Esophagus mucosa (tissue), 1 donor: ENCODE measurements around the gene GNLY. TPM values are rescaled to one million over a fixed set of nuclear protein-coding genes. Genes with fewer than 3 reads are reported as not detected.
"Not testable (repeated sequence)": the region's sequence is repeated elsewhere in the genome, so short reads cannot be mapped to it uniquely, and the experiment has no call there.

ENCODE experiments used
- ATAC-seq: fragments of 200-7000 bp; cut with Tn5 transposase; one replicate; pipeline ENCODE4 v1.9.1; 2020
- total RNA-seq: library from RNA; stranded (reverse); gene quantifications from one replicate; pipeline ENCODE4 v1.2.4, GENCODE V29; 2023
- donor health status: DM: yes; HTN: yes; CAD: no.

The GNLY gene
- total RNA-seq, 1 donor from 2014 or later = 0.44 TPM

- ATAC-seq = no peak
Observed at GRCh38 chr2:85665264-85665937, 28.8 kb upstream of the GNLY start.

DNA sequence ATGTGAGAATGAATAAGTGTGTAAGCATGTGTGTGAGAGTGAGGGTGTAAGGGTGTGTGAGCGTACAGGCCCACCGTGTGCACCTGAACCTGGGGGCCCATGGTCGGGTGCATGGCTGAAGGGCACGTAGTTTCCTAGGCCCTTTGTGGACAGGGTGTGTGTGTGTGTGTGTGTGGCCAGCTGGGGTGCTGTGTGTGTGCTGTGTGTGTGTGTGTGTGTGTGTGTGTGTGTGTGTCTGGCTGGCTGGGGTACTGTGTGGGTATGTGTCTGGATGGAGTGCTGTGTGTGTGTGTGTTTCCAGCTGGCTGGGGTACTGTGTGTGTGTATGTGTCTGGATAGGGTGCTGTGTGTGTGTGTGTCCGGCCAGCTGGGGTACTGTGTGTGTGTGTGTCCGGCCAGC lies 28.1 kb upstream of the GNLY start:
- no peak for ATAC-seq

DNA sequence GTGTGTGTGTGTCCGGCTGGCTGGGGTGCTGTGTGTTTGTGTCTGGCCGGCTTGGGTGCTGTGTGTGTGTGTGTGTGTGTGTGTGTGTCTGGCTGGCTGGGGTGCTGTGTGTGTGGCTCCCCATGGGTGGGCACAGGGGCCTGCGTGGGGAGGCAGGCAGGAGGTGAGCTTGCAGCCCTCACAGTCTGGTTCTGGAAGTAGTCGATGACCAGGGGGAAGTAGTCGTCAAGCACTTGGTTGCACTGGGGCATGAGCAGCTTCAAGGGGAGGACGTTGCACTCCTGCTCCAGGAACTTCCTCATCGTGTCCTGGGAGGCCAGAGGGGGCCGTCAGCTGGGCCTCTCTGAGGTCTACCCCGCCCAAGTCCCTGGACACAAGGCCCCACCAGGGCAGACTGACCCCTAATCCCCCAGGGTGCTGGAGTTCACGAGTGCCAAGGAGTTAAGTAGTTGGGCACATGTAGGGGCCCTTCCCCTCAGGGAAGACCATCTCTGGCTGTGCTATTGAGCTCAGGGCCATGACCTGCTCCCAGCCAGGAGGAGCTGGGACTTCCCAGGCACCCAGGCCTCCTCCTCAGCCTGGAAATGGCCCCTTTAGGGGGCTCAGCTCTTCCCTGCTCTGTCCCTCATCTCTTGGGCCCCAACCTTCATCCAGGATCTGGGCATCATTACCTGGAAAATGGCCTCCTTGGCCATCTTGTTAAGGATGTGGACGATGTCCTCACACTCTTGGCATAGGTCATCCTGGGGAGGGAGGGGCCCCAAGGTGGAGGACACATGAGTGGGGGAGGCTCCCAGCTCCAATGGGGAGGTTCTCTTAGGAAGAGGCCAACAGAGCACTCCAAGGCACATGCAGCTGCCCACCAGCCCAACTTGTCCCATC lies 27.5 kb upstream of the GNLY start:
- no peak for ATAC-seq

- no peak for ATAC-seq
Observed at GRCh38 chr2:85667561-85668008, 26.6 kb upstream of the GNLY start.

GRCh38 chr2:85668009-85668856 lies 25.9 kb upstream of the GNLY start, which contains the start of gene SFTPB:
Gene SFTPB (minus strand): TSS chr2:85668199. CDS start chr2:85668183, 16 bp downstream.
- ATAC-seq = no peak

DNA sequence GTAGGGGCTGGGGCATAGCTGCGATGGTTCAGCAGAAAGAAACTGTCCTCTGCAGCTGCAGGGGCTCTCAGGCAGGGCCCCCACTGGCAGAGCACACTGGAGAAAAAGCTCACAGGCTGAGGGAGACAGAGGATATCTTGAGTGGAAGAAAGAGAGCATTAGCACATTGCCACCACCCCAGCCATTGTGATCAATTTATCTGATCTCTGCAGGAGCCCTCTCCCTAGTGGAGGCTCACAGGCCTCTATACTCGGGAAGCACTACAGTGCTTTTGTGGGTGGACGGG lies 25.4 kb upstream of the GNLY start:
- ATAC-seq = no peak

DNA sequence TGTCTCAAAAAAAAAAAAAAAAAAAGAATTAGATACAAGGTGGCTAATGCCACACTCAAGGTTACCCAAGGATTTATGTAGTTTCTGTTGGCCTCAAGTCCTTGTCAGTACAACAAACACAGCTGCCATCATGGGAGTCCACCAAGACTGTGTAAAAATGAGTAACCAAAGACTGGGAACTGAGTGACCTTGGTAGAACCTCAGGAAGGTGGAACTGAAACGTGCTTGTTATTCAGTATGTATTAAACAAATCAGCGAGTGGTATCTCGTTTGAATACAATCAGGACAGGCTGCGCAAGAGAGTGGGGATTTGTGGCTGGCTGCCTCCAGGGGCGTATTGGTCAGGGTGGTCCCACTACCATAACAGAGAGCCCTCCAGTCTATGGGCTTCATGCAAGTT lies 24.6 kb upstream of the GNLY start:
- no peak for ATAC-seq

- ATAC-seq = not testable (repeated sequence)
Observed at GRCh38 chr2:85670416-85670815, 23.7 kb upstream of the GNLY start.

- no peak for ATAC-seq
Observed at GRCh38 chr2:85672456-85672855, 21.7 kb upstream of the GNLY start.

DNA sequence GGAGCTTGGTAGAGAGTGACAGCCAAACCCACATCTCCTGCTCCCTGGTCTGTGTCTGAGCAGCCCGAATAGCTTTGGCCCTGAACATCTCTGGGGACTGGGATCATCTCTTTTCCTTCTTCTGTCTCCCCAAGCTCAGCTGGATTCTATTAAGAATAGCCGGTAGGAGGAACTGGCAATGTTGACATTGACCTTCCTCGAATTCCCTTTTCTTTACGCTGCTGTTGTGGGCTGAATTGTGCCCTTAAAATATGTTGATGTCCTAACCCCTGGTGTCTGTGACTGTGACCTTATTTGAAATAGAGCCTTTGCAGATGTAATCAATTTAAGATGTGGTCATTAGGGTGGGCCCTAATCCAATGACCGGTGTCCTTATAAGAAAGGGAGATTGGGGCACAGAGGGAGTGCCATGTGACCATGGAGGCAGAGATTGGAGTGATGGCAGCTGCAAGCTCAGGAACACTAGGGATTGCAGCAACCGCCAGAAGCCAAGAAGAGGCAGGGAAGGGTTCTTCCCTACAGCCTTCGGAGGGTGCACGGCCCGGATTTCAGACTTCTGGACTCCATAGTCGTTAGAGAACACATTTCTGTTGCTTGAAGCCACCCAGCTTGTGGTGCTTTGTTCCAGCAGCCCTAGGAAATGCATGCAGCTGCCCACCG lies 20.3 kb upstream of the GNLY start:
- no peak for ATAC-seq

GRCh38 chr2:85674417-85674816 lies 19.7 kb upstream of the GNLY start:
- no peak for ATAC-seq

GRCh38 chr2:85675427-85675826 lies 18.7 kb upstream of the GNLY start:
- ATAC-seq = no peak

- ATAC-seq = no peak
Observed at GRCh38 chr2:85675866-85676548, 18.2 kb upstream of the GNLY start.

DNA sequence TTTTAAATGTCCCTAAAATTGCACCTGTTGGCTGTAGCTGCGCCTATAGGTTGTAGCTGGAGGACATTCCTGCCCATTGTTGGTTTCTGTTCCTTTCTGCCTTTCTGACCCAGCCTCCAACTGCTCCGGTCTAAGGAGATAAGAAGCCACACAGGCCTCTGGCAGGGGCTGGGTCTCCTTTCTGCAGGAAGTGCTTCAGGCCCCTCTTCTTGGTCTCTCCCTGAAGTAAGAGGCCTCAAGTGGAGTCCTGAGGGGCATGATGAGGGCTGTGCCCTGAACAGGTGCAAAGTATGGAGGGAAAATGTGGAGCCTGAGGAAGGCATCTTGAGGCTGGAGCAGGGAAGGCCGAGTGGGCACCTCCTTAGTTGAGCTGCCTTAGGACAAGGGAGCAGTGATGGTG lies 15.8 kb upstream of the GNLY start:
- no peak for ATAC-seq

GRCh38 chr2:85678794-85679672 lies 15.1 kb upstream of the GNLY start:
- ATAC-seq = peak; percentile 92

DNA sequence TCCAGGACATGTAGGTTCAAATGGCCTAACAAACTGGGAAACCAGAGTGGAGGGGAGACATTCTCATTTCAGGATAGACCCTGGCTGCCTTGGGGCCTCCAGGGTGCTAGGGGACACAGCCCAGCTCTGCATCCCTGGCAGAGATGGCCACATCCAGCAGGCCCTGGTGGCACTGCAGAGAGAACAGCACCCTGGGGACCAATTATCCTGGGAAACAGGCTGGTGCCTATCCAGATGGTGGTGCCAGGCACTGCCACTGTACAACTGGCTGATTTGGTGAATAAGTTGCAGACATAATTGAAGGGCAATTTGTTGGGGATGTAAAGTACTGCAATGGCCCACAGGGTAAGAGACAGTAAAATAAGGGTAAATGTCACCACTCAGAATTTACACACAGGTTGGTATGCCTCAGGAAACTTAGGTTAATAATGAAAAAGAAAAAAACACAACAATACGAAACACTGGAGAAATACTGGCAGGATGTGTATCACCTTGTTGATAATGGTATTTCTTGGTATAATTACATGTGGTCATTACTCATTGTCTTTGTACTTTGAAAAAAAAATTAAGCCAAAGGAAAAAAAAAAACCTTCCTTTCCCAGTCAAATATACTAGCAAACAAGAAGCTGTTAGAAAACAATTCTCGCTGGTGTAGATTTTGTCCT lies 13.3 kb upstream of the GNLY start:
- ATAC-seq = no peak

DNA sequence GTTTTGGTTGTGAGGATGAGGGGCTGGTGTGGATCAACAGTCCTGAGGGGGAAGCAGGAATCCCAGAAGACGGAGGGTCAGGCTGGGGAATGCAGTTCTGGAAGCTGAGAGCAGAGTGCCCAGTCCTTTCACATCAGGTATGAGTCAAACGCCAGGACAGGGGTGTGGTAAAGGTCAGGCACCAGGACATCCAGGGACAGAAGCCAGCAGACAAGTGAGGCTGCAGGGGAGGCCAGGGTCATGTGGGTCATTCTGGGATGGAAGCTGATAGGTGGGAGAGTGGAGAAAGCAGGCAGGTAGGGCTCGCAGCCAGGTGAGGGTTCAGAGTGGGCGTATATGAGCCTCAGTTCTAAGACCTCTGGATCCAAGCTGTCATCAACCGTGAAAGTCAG lies 12.8 kb upstream of the GNLY start:
- no peak for ATAC-seq

- ATAC-seq = no peak
Observed at GRCh38 chr2:85681776-85682175, 12.4 kb upstream of the GNLY start.

- ATAC-seq = no peak
Observed at GRCh38 chr2:85682378-85682777, 11.8 kb upstream of the GNLY start.

GRCh38 chr2:85684380-85684779 lies 9.8 kb upstream of the GNLY start:
- ATAC-seq = no peak
